GM12878 (cell line): ENCODE measurements around the gene ADGRE3. TPM values are rescaled to one million over a fixed set of nuclear protein-coding genes. Genes with fewer than 3 reads are reported as not detected.

Source experiments
- BCLAF1 ChIP-seq: fragments of 450-650 bp; IDR thresholded peaks from 2 replicates; pipeline ENCODE4 v1.6.1; 2017; ENCODE audit warnings: antibody characterized with exemption, mild to moderate bottlenecking, moderate library complexity
- CBX3 ChIP-seq: fragments of 200-600 bp; sonication (generic); IDR thresholded peaks from 2 replicates; pipeline ENCODE4 v1.6.1; 2016; ENCODE audit warnings: low read depth, borderline replicate concordance
- CBX5 ChIP-seq: sonication (generic); IDR thresholded peaks from 2 replicates; pipeline ENCODE4 v1.6.1; 2016; ENCODE audit warnings: low read depth, moderate library complexity, mild to moderate bottlenecking, inconsistent platforms
- CEBPZ ChIP-seq: fragments of 150-350 bp; IDR thresholded peaks from 2 replicates; pipeline ENCODE4 v1.6.1; 2016; ENCODE audit warnings: low read depth, low read length
- KLF5 ChIP-seq: fragments of 450-650 bp; IDR thresholded peaks from 2 replicates; pipeline ENCODE4 v1.6.1; 2014; ENCODE audit warnings: mild to moderate bottlenecking; ENCODE audit not compliant: partially characterized antibody
- MEF2A ChIP-seq: IDR thresholded peaks from 2 replicates; pipeline ENCODE4 v1.6.1; 2011; ENCODE audit warnings: low read depth, mild to moderate bottlenecking, low read length, moderate library complexity; ENCODE audit not compliant: insufficient read depth
- MEF2B ChIP-seq: fragments of 450-650 bp; IDR thresholded peaks from 2 replicates; pipeline ENCODE4 v1.6.1; 2018; ENCODE audit warnings: mild to moderate bottlenecking, moderate library complexity; ENCODE audit not compliant: partially characterized antibody, poor library complexity, severe bottlenecking
- MYB ChIP-seq: fragments of 150-350 bp; IDR thresholded peaks from 2 replicates; pipeline ENCODE4 v1.6.1; 2014; ENCODE audit warnings: mild to moderate bottlenecking, low read depth, low read length, borderline replicate concordance
- RELB ChIP-seq: fragments of 450-650 bp; IDR thresholded peaks from 2 replicates; pipeline ENCODE4 v1.6.1; 2017; ENCODE audit warnings: low read depth, mild to moderate bottlenecking, moderate library complexity
- SIN3A ChIP-seq: IDR thresholded peaks from 2 replicates; pipeline ENCODE4 v1.6.1; 2012; ENCODE audit warnings: low read depth, low read length, improper control_type of control experiment
- SPI1 ChIP-seq: IDR thresholded peaks from 2 replicates; pipeline ENCODE4 v1.6.1; 2011; ENCODE audit warnings: low read depth, mild to moderate bottlenecking, low read length, moderate library complexity, borderline replicate concordance; ENCODE audit not compliant: insufficient read depth
- ZNF217 ChIP-seq: fragments of 450-650 bp; IDR thresholded peaks from 2 replicates; pipeline ENCODE4 v1.6.1; 2017; ENCODE audit warnings: antibody characterized with exemption, mild to moderate bottlenecking
- ZNF274 ChIP-seq: IDR thresholded peaks from one replicate; pipeline ENCODE4 v1.8.0; 2011; ENCODE audit not compliant: insufficient read length, insufficient read depth
- ZNF384 ChIP-seq: IDR thresholded peaks from 2 replicates; pipeline ENCODE4 v1.6.1; 2012; ENCODE audit warnings: low read depth, mild to moderate bottlenecking, low read length, improper control_type of control experiment, borderline replicate concordance
- polyA plus RNA-seq, 11 experiments: library from polyadenylated mRNA; depleted of rRNA in 4 of 11; unstranded in 6 of 11; stranded (reverse) in 5 of 11; fragments of >200 nt; fragmentation: Nextera tagmentation in 4 of 11; fragmentation: Illumina TruSeq in 1 of 11; extraction: Ambion mirVana in 4 of 11; extraction: Trizol in 1 of 11; gene quantifications; 1 replicate in 1 of 11; 2 replicates in 10 of 11; pipeline versions ENCODE4 v1.2.1 to v1.2.3, GENCODE V29; 2011 to 2016; ENCODE audit warnings: inconsistent platforms in 2 of 11, missing spikeins in 2 of 11, low read depth in 1 of 11
- total RNA-seq, 4 experiments: library from RNA; depleted of rRNA in 3 of 4; stranded (reverse); fragments of >200 nt in 3 of 4; fragmentation: Illumina TruSeq in 1 of 4; extraction: Trizol in 1 of 4; gene quantifications; 2 replicates each; pipeline versions ENCODE4 v1.2.1 to v1.2.3, GENCODE V29; 2013 to 2021

ADGRE3 gene
- total and polyA plus RNA-seq, 10 of the 15 experiments (the other 5 are each of a cell fraction or from before 2014, with no cell fraction given): 0.04 to 0.10 (median 0.05) TPM; not detected in 6

- TF ChIP-seq BCLAF1 (no peak), ZNF217 (0 out of 2 replicates have a peak, but pooled peaks have one; percentile 34), ZNF384 (no peak), CBX3 (peak; percentile 75; the same call in 1 of the 2 replicates), MEF2A (no peak), RELB (peak; percentile 48; the same call in 1 of the 2 replicates), ZNF274 (peak; percentile 75), CBX5 (peak; percentile 96), CEBPZ (no peak), MEF2B (no peak), KLF5 (peak; percentile 94), SIN3A (no peak), MYB (no peak), SPI1 (no peak)
Observed at GRCh38 chr19:14718522-14719116, 44.0 kb upstream of the ADGRE3 start (continued).
